Left lung (tissue), 10 donors: ENCODE data around the gene TCF7. TPM values are rescaled to one million over a fixed set of nuclear protein-coding genes. Genes with fewer than 3 reads are reported as not detected.

Source experiments
- ATAC-seq: fragments of 200-7000 bp; cut with Tn5 transposase; one replicate; pipeline ENCODE4 v1.9.1; 2020; ENCODE audit warnings: moderate library complexity
- DNase-seq, 4 donors: peaks; one replicate each; pipeline ENCODE4 v3.0.0-alpha.2; 2013 to 2020
- H3K27ac ChIP-seq, 2 donors: fragments of 200-600 bp; sonication (generic) in 1 of 2; one replicate each; pipeline versions ENCODE4 v1.5.0 to v1.8.0; 2020 to 2021
- H3K27me3 ChIP-seq, 2 donors: fragments of 200-600 bp; sonication (generic) in 1 of 2; one replicate each; pipeline versions ENCODE4 v1.5.0 to v1.8.0; 2020 to 2021
- H3K36me3 ChIP-seq, 2 donors: fragments of 200-600 bp; sonication (generic) in 1 of 2; one replicate each; pipeline versions ENCODE4 v1.5.0 to v1.8.0; 2020 to 2021
- H3K4me1 ChIP-seq, 2 donors: fragments of 200-600 bp; one replicate each; pipeline ENCODE4 v1.8.0; 2021
- H3K4me3 ChIP-seq, 2 donors: fragments of 200-600 bp; sonication (generic) in 1 of 2; one replicate each; pipeline versions ENCODE4 v1.5.0 to v1.8.0; 2020 to 2021; ENCODE audit warnings: mild to moderate bottlenecking in 1 of 2
- H3K9me3 ChIP-seq, 2 donors: fragments of 200-600 bp; sonication (generic) in 1 of 2; one replicate each; pipeline versions ENCODE4 v1.5.0 to v1.8.0; 2020 to 2021
- intact Hi-C, 2 donors: fragments of 100-400 bp; cut with DNase I; formaldehyde crosslinking; loops; one replicate each; pipeline versions ENCODE4 v1.11.2 to v1.14.2; 2022
- polyA plus RNA-seq, 6 donors: library from polyadenylated mRNA; unstranded; fragments of 120-200 nt; gene quantifications; one replicate each; pipeline ENCODE4 v1.2.1, GENCODE V29; 2013; ENCODE audit not compliant: insufficient read length in 6 of 6
- total RNA-seq, 2 donors: library from RNA; stranded (reverse); fragmentation: NEBNext Ultra II Directional; extraction: Animal tissue kit (Norgen Biotek cat#: 25700); gene quantifications; one replicate each; pipeline ENCODE4 v1.2.1, GENCODE V29; 2021
- TF ChIP-seq, protein P1 (sequence below), 2 donors: fragments of 200-600 bp; sonication (generic) in 1 of 2; IDR thresholded peaks; one replicate each; pipeline versions ENCODE4 v1.5.0 to v1.8.0; 2021; ENCODE audit warnings: antibody characterized with exemption in 2 of 2
- donor health status: DM: no; HTN: yes; CAD: no.
- donor health status: DM: no; HTN: no; CAD: no.

TCF7 gene
- total and polyA plus RNA-seq, 8 donors, result 4.8 to 18.8 (median 17.4) TPM

DNA sequence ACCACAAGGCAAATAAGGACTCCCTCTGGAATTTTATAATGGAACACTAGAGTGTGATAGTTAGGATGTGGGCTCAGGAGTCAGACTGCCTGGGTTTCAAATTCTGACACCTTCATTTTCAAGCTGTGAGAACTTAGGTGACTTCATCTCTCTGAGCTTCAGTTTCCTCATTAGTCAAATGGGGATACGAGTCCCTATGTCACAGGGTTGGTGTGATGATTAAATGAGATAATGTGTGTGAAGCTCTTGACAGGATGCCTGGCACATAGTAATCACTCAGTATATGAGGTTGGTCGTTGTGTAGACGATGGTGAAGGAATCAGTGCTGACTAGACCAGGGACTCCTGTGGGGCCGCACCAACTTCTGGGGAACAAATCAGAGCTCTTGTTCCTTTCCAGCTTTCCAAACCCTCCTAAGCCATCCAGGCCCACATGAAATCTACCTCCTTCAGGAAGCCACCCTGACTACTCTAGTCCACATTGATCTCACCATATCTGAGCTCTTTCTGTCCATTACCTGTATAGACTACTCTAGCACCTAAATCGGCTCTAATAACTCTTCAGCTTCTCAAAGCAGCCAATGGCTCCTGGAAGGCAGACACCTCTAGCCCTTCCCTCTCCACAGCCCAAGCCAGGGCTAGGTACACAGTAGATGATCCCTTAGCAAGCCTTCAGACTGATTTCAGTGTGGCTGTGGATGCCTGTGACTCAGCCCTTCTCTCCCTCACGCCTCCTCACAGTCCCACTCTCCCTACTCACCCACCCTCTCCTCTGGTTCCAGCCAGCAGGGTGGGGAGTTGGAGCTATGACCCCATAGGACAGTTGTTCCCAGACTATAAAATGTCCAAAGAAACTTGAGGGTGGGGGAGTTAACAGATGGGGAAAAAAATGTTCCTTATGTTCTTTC, 2.5 kb upstream of the TCF7 start:
- H3K9me3 ChIP-seq, result no peaks in the 10 kb centered on the region
- no peaks in the 10 kb centered on the region for H3K36me3 ChIP-seq
- peaks cover 8 to 23% of the 10 kb centered on the region in 2 donors for H3K4me1 ChIP-seq
- ATAC-seq, result no peak
- intact Hi-C loops, result no loop called here
- H3K27me3 ChIP-seq, result peaks cover 14 to 55% of the 10 kb centered on the region in 2 donors
- TF ChIP-seq, protein P1, sequence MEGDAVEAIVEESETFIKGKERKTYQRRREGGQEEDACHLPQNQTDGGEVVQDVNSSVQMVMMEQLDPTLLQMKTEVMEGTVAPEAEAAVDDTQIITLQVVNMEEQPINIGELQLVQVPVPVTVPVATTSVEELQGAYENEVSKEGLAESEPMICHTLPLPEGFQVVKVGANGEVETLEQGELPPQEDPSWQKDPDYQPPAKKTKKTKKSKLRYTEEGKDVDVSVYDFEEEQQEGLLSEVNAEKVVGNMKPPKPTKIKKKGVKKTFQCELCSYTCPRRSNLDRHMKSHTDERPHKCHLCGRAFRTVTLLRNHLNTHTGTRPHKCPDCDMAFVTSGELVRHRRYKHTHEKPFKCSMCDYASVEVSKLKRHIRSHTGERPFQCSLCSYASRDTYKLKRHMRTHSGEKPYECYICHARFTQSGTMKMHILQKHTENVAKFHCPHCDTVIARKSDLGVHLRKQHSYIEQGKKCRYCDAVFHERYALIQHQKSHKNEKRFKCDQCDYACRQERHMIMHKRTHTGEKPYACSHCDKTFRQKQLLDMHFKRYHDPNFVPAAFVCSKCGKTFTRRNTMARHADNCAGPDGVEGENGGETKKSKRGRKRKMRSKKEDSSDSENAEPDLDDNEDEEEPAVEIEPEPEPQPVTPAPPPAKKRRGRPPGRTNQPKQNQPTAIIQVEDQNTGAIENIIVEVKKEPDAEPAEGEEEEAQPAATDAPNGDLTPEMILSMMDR (IDR thresholded peaks at IDR 0.05), result no peak
- H3K27ac ChIP-seq, result no peak overlapping the region
- DNase-seq, result peak in 1 of 4 donors; percentile 20
- H3K4me3 ChIP-seq, result no peak overlapping the region

DNA sequence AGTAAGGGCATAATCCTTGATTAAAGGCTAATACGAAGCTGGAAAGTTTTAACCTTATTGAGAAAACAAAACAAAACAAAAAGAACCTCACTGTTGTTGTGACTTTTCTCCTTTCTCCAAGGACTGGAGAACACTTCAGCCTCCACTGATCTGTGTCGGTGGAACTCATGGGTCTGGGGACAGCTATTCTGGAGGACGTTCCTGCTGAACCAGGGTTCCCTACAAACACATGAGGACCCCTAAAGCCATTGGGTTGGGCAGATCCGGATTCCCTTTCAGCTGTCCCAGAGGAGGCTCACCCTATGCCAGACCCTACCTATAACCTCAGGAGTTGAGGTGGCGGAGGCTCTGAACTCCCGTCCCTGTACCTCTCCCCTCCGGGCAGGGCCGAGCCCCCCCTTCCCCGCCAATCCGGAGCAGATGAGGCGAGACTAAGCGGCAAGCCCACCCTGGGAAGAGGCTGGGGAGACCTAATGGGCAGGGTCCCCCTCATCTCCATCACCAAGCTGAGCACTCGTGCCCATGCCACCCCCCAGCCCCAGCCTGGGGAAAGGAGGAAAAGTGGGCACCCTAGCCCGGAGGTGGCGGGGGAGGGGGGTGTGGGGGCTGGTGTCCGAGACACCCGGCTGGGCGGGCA, 1.6 kb upstream of the TCF7 start:
- no peak for ATAC-seq
- peak in 1 of 4 donors; percentile 76 for DNase-seq

DNA sequence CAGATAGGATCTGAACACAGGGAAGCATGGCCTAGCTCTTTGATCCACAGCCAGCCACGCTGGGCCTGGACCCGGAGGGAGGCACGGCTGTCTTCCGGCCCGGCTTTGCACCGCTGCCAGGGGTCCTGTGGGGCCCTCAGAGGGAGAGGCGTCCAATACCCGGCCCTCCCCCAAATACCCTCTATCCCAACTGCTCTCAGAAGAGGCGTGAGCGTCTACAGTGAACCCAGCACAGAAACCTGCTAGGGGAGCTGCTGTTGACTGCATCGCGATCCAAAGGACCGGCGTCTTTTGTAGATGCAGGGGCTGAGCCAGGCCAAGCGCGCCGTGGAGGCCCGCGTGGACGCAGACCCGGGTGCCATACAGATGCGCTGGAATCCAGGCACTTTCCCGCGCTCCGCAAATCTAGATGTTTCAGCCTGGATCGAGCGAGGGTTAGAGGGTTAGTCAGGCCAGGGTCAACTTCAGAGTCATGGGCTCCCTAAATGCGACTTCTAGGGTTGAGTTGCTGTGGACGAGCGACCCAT, 1.1 kb upstream of the TCF7 start:
- H3K9me3 ChIP-seq, result no peaks in the 10 kb centered on the region
- DNase-seq (no peak), ATAC-seq (no peak)
- H3K27ac ChIP-seq, result no peak overlapping the region
- H3K4me3 ChIP-seq, result peak overlapping the region in 1 of 2 donors; percentile 68
- H3K36me3 ChIP-seq, result no peaks in the 10 kb centered on the region
- peaks cover 14 to 55% of the 10 kb centered on the region in 2 donors for H3K27me3 ChIP-seq
- TF ChIP-seq, protein P1 (IDR thresholded peaks at IDR 0.05), result no peak
- peaks cover 8 to 23% of the 10 kb centered on the region in 2 donors for H3K4me1 ChIP-seq
- intact Hi-C loops, result no loop called here

More for the DNA sequence above, 1.6 kb upstream of the TCF7 start:
- intact Hi-C loops, result no loop called here
- H3K9me3 ChIP-seq, result no peaks in the 10 kb centered on the region
- peaks cover 8 to 23% of the 10 kb centered on the region in 2 donors for H3K4me1 ChIP-seq
- H3K27ac ChIP-seq, result no peak overlapping the region
- peaks cover 14 to 55% of the 10 kb centered on the region in 2 donors for H3K27me3 ChIP-seq
- H3K4me3 ChIP-seq, result no peak overlapping the region
- TF ChIP-seq, protein P1 (IDR thresholded peaks at IDR 0.05), result no peak
- H3K36me3 ChIP-seq, result no peaks in the 10 kb centered on the region

DNA sequence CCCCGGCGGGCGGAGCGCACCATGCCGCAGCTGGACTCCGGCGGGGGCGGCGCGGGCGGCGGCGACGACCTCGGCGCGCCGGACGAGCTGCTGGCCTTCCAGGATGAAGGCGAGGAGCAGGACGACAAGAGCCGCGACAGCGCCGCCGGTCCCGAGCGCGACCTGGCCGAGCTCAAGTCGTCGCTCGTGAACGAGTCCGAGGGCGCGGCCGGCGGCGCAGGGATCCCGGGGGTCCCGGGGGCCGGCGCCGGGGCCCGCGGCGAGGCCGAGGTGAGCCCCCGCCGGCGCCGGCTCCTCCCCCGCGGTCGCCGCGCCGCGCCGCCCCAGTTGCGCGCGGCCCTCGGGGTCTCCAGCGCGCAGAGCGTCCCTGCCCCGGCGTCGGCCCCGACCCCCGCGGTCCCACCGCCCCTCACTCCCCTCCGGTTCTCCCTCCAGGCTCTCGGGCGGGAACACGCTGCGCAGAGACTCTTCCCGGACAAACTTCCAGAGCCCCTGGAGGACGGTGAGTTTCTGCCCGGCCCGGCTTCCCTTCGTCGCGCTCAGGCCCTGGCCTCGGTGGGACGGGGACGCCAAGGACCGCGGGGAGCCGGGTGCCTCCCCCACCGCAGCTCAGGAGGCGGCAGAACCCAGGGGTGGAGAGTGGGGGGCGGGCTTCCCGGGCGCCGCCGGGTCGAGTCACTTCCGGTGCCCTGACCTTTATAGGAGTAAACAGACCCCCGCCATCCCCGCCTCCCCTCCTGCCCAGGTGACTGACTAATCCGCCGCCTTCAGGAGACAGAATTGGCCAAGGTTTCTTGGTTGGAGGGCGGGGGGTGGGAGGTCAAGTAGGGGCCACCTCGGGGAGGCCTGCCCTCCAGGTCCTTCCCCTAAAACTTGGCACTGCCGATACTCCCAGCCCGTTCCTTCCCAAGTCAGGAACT, 665 bp downstream of the TCF7 start:
- intact Hi-C loops, result no loop called here
- DNase-seq (peak in 1 of 4 donors; percentile 17), ATAC-seq (no peak)
- peaks cover 14 to 52% of the 10 kb centered on the region in 2 donors for H3K27me3 ChIP-seq
- H3K4me1 ChIP-seq, result peaks cover 8 to 23% of the 10 kb centered on the region in 2 donors
- TF ChIP-seq, protein P1 (IDR thresholded peaks at IDR 0.05), result no peak
- no peaks in the 10 kb centered on the region for H3K36me3 ChIP-seq
- H3K9me3 ChIP-seq, result no peaks in the 10 kb centered on the region
- H3K4me3 ChIP-seq, result peak overlapping the region; percentile 31 to 68
- peak overlapping the region in 1 of 2 donors; percentile 33 for H3K27ac ChIP-seq
